HCT116 (cell line): ENCODE data around the gene NTN4. TPM values are rescaled to one million over a fixed set of nuclear protein-coding genes. Genes with fewer than 3 reads are reported as not detected.

ENCODE experiments used
- ATAC-seq: fragments of 200-7000 bp; cut with Tn5 transposase; 2 replicates; pipeline ENCODE4 v1.9.1; 2020; ENCODE audit warnings: mild to moderate bottlenecking, moderate library complexity
- BruUV-seq: library from RNA; stranded (reverse); fragments of 400-500 nt; replicated peaks from 2 replicates; lab custom pipeline; 2021; lab: Mats Ljungman, UMichigan
- CTCF ChIA-PET: fragments of 300-600 bp; sonication (Branson Sonifier 250); formaldehyde crosslinking; loops from one replicate; lab custom pipeline; 2021; ENCODE audit warnings: antibody characterized with exemption; lab: Charles Lee
- POLR2A ChIA-PET: fragments of 300-600, 350-600 bp; sonication (Branson Sonifier 250); formaldehyde crosslinking; loops from one replicate; lab custom pipeline; 2021; ENCODE audit warnings: antibody characterized with exemption; lab: Charles Lee
- RAD21 ChIA-PET, 2 experiments: fragments of 300-600 bp; sonication (Branson Sonifier 250); formaldehyde crosslinking; loops; one replicate each; lab custom pipeline; 2023; ENCODE audit warnings: low total read pairs in 2 of 2; ENCODE audit not compliant: uncharacterized antibody in 2 of 2, unreplicated experiment in 2 of 2, low non-redundant PET in 1 of 2; lab: Charles Lee
- DNase-seq: peaks from one replicate; pipeline ENCODE4 v3.0.0-alpha.2; 2010; ENCODE audit warnings: low read depth, low spot score
- H2AFZ ChIP-seq: fragments of 200-600 bp; shearing (Covaris generic), sonication (generic); 2 replicates; pipeline ENCODE4 v1.6.1; 2017; ENCODE audit warnings: low read depth, mixed run types, mixed read lengths, antibody characterized with exemption, low read length; ENCODE audit not compliant: poor library complexity, severe bottlenecking
- H3K27ac ChIP-seq: 2 replicates; pipeline ENCODE4 v1.5.1; 2012; ENCODE audit warnings: low read depth, low read length
- H3K27me3 ChIP-seq: fragments of 200-600 bp; sonication (generic); 2 replicates; pipeline ENCODE4 v1.6.1; 2016; ENCODE audit warnings: mixed run types, low read length, mixed read lengths; ENCODE audit not compliant: insufficient read depth
- H3K36me3 ChIP-seq, 2 experiments: fragments of 200-500 bp in 1 of 2; fragments of 200-600 bp in 1 of 2; sonication (Bioruptor generic) in 1 of 2; sonication (generic) in 1 of 2; 2 replicates each; pipeline versions ENCODE4 v1.5.1 to v1.6.1; 2014 to 2016; ENCODE audit warnings: low read length in 2 of 2, inconsistent platforms in 1 of 2, mixed read lengths in 1 of 2, mixed run types in 1 of 2; ENCODE audit not compliant: insufficient read depth in 2 of 2, control insufficient read depth in 1 of 2
- H3K4me1 ChIP-seq, 2 experiments: fragments of 200-600 bp in 1 of 2; sonication (generic) in 1 of 2; 2 replicates each; pipeline versions ENCODE4 v1.5.1 to v1.6.1; 2012 to 2017; ENCODE audit warnings: low read length in 2 of 2, inconsistent platforms in 1 of 2, mild to moderate bottlenecking in 1 of 2, mixed read lengths in 1 of 2, mixed run types in 1 of 2, moderate library complexity in 1 of 2; ENCODE audit not compliant: insufficient read depth in 2 of 2, control insufficient read depth in 1 of 2
- H3K4me2 ChIP-seq: fragments of 200-600 bp; sonication (generic); 2 replicates; pipeline ENCODE4 v1.6.1; 2017; ENCODE audit warnings: mixed run types, low read length, mixed read lengths
- H3K4me3 ChIP-seq, 2 experiments: fragments of 200-600 bp in 1 of 2; sonication (generic) in 1 of 2; replicated peaks in 1 of 2; 2 replicates each; pipeline ENCODE4 v1.5.1; 2011 to 2016; ENCODE audit warnings: low read length in 2 of 2, control low read depth in 1 of 2, low read depth in 1 of 2, mild to moderate bottlenecking in 1 of 2, mixed read lengths in 1 of 2, mixed run types in 1 of 2
- H3K79me2 ChIP-seq: fragments of 200-600 bp; sonication (generic); 2 replicates; pipeline ENCODE4 v1.6.1; 2017; ENCODE audit warnings: mild to moderate bottlenecking, mixed run types, low read length, moderate library complexity, mixed read lengths; ENCODE audit not compliant: insufficient read depth
- H3K9ac ChIP-seq: fragments of 200-600 bp; sonication (generic); 2 replicates; pipeline ENCODE4 v1.6.1; 2016; ENCODE audit warnings: low read length, mixed read lengths
- H3K9me2 ChIP-seq: fragments of 200-600 bp; sonication (generic), shearing (Covaris generic); 2 replicates; pipeline ENCODE4 v1.6.1; 2017; ENCODE audit warnings: mixed run types, mild to moderate bottlenecking, moderate library complexity; ENCODE audit not compliant: insufficient read depth
- H3K9me3 ChIP-seq, 2 experiments: fragments of 200-500 bp in 1 of 2; fragments of 200-600 bp in 1 of 2; sonication (Bioruptor generic) in 1 of 2; sonication (generic) in 1 of 2; 2 replicates each; pipeline ENCODE4 v1.6.1; 2014 to 2017; ENCODE audit warnings: low read length in 2 of 2, mixed read lengths in 2 of 2, inconsistent platforms in 1 of 2, low read depth in 1 of 2, mild to moderate bottlenecking in 1 of 2, mixed run types in 1 of 2, moderate library complexity in 1 of 2; ENCODE audit not compliant: control insufficient read depth in 1 of 2, insufficient read depth in 1 of 2
- H4K20me1 ChIP-seq: fragments of 200-600 bp; sonication (generic), shearing (Covaris generic); 2 replicates; pipeline ENCODE4 v1.6.1; 2017; ENCODE audit warnings: mixed run types, mild to moderate bottlenecking, moderate library complexity; ENCODE audit not compliant: insufficient read depth
- CEBPB ChIP-seq: IDR thresholded peaks from 2 replicates; pipeline ENCODE4 v1.6.1; 2012; ENCODE audit warnings: low read depth
- EZH2 ChIP-seq: fragments of 200-600 bp; sonication (generic); IDR thresholded peaks from 2 replicates; pipeline ENCODE4 v1.6.1; 2017; ENCODE audit warnings: antibody characterized with exemption, mixed run types
- EZH2phosphoT487 ChIP-seq: fragments of 200-600 bp; IDR thresholded peaks from 2 replicates; pipeline ENCODE4 v1.6.1; 2018; ENCODE audit warnings: antibody characterized with exemption, borderline replicate concordance
- FOSL1 ChIP-seq: IDR thresholded peaks from 2 replicates; pipeline ENCODE4 v1.6.1; 2012; ENCODE audit warnings: low read depth
- MAX ChIP-seq: IDR thresholded peaks from 2 replicates; pipeline ENCODE4 v1.6.1; 2012
- POLR2A ChIP-seq: IDR thresholded peaks from 2 replicates; pipeline ENCODE4 v1.7.0; 2011; ENCODE audit warnings: borderline replicate concordance; ENCODE audit not compliant: insufficient read depth, insufficient read length; ENCODE audit errors: extremely low read depth
- POLR2AphosphoS5 ChIP-seq: IDR thresholded peaks from 2 replicates; pipeline ENCODE4 v1.6.1; 2011; ENCODE audit warnings: mild to moderate bottlenecking, low read depth, low read length, moderate library complexity
- RAD21 ChIP-seq: IDR thresholded peaks from 2 replicates; pipeline ENCODE4 v1.6.1; 2012; ENCODE audit warnings: low read depth, mild to moderate bottlenecking
- TCF7L2 ChIP-seq: IDR thresholded peaks from 2 replicates; pipeline ENCODE4 v1.7.0; 2011; ENCODE audit warnings: borderline replicate concordance, inconsistent platforms; ENCODE audit not compliant: insufficient read depth, insufficient read length; ENCODE audit errors: extremely low read depth
- intact Hi-C: fragments of 100-400 bp; cut with micrococcal nuclease; formaldehyde crosslinking; loops from 2 replicates; pipeline ENCODE4 v1.10.0; 2022
- total RNA-seq: library from RNA; stranded (reverse); gene quantifications from one replicate; pipeline ENCODE4 v1.2.1, GENCODE V29; 2021; ENCODE audit not compliant: unreplicated experiment
- TF ChIP-seq, protein P1 (sequence below): IDR thresholded peaks from 2 replicates; pipeline ENCODE4 v1.6.1; 2012; ENCODE audit warnings: low read depth

NTN4 gene
- total RNA-seq, 1 experiment from 2014 or later = 4.3 TPM

DNA sequence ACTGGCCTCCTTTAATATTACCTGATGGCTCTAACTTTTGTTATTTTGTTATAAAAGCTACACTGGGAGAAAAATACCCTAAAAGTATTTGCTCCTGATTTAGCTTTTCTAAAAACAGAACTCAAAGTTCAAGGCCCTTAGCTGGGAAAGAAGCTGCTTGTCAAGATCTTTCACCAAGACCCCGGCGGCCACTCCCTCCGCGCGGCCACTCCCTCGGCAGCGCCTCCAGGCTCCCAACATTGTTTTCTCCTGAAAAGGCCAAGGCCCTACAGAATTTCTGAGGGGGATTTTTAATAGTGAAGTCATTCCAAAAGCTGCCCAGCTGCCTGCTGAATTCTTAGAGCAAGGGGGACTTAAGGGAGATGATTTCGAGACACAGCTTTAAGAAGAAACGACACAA is 96.4 kb downstream of the NTN4 start:
- DNase-seq (no peak), ATAC-seq (no peak)
- H3K36me3 ChIP-seq = no peaks in the 10 kb centered on the region
- H4K20me1 ChIP-seq = no peaks in the 10 kb centered on the region
- TF ChIP-seq CEBPB (no peak), MAX (no peak), EZH2phosphoT487 (no peak), POLR2A (no peak), POLR2AphosphoS5 (no peak), RAD21 (no peak), TCF7L2 (no peak), FOSL1 (no peak), EZH2 (no peak)
- TF ChIP-seq, protein P1, sequence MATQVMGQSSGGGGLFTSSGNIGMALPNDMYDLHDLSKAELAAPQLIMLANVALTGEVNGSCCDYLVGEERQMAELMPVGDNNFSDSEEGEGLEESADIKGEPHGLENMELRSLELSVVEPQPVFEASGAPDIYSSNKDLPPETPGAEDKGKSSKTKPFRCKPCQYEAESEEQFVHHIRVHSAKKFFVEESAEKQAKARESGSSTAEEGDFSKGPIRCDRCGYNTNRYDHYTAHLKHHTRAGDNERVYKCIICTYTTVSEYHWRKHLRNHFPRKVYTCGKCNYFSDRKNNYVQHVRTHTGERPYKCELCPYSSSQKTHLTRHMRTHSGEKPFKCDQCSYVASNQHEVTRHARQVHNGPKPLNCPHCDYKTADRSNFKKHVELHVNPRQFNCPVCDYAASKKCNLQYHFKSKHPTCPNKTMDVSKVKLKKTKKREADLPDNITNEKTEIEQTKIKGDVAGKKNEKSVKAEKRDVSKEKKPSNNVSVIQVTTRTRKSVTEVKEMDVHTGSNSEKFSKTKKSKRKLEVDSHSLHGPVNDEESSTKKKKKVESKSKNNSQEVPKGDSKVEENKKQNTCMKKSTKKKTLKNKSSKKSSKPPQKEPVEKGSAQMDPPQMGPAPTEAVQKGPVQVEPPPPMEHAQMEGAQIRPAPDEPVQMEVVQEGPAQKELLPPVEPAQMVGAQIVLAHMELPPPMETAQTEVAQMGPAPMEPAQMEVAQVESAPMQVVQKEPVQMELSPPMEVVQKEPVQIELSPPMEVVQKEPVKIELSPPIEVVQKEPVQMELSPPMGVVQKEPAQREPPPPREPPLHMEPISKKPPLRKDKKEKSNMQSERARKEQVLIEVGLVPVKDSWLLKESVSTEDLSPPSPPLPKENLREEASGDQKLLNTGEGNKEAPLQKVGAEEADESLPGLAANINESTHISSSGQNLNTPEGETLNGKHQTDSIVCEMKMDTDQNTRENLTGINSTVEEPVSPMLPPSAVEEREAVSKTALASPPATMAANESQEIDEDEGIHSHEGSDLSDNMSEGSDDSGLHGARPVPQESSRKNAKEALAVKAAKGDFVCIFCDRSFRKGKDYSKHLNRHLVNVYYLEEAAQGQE = no peak
- H3K4me2 ChIP-seq = no peak overlapping the region
- no peaks in the 10 kb centered on the region for H3K4me1 ChIP-seq
- H3K9ac ChIP-seq = no peak overlapping the region
- ChIA-PET CTCF (no interaction called here), POLR2A (no interaction called here), RAD21 (interaction anchor here in 1 of 2 experiments (0.7 kb wide), 1 partner anchor 154 kb away, joined by 3 read pairs; no protein-coding TSS in a partner anchor)
- intact Hi-C loops = no loop called here
- H3K27ac ChIP-seq = no peak overlapping the region
- no peaks in the 10 kb centered on the region for H3K9me2 ChIP-seq
- no peak overlapping the region for H2AFZ ChIP-seq
- no TSS peak for BruUV-seq
- no peaks in the 10 kb centered on the region for H3K79me2 ChIP-seq
- H3K27me3 ChIP-seq = no peaks in the 10 kb centered on the region
- H3K9me3 ChIP-seq = no peaks in the 10 kb centered on the region
- H3K4me3 ChIP-seq = no peak overlapping the region
